T-helper 2 cell treated with Interferon-gamma antibody and Interleukin-4, amounts not matched to agents 5 μg/mL and 100 μg/mL, for 36 hours (primary cell): Measurements from ENCODE around the gene SLC35F1.
"Not testable (repeated sequence)": the region's sequence is repeated elsewhere in the genome, so short reads cannot be mapped to it uniquely, and the experiment has no call there.

Experiments
- DNase-seq: peaks from one replicate; pipeline ENCODE4 v3.0.0; 2021; ENCODE audit warnings: low spot score
- H3K27ac Mint-ChIP-seq: one replicate; pipeline ENCODE4 v1.8.0; 2021; ENCODE audit warnings: mild to moderate bottlenecking, mixed read lengths
- H3K27me3 Mint-ChIP-seq: one replicate; pipeline ENCODE4 v1.8.0; 2021; ENCODE audit warnings: low read depth, mixed read lengths
- H3K36me3 Mint-ChIP-seq: one replicate; pipeline ENCODE4 v1.8.0; 2021; ENCODE audit warnings: low read depth, mixed read lengths
- H3K4me1 Mint-ChIP-seq: one replicate; pipeline ENCODE4 v1.8.0; 2021; ENCODE audit warnings: low read depth, mixed read lengths
- H3K4me3 Mint-ChIP-seq: one replicate; pipeline ENCODE4 v1.8.0; 2022; ENCODE audit warnings: mild to moderate bottlenecking, moderate library complexity, mixed read lengths
- H3K9me3 Mint-ChIP-seq: one replicate; pipeline ENCODE4 v1.8.0; 2021; ENCODE audit warnings: mixed read lengths

The SLC35F1 gene

GRCh38 chr6:117938311-117938995 lies 31.4 kb downstream of the SLC35F1 start:
- H3K9me3 Mint-ChIP-seq = no peaks in the 10 kb centered on the region
- no peaks in the 10 kb centered on the region for H3K4me1 Mint-ChIP-seq
- H3K27ac Mint-ChIP-seq = no peak overlapping the region
- no peaks in the 10 kb centered on the region for H3K27me3 Mint-ChIP-seq
- no peak for DNase-seq
- no peaks in the 10 kb centered on the region for H3K36me3 Mint-ChIP-seq
- no peak overlapping the region for H3K4me3 Mint-ChIP-seq

- Mint-ChIP-seq H3K36me3 (no peaks in the 10 kb centered on the region), H3K27me3 (no peaks in the 10 kb centered on the region), H3K4me3 (no peak overlapping the region), H3K4me1 (no peaks in the 10 kb centered on the region), H3K9me3 (no peaks in the 10 kb centered on the region), H3K27ac (no peak overlapping the region)
- no peak for DNase-seq
These were observed 40.2 kb downstream of the SLC35F1 start for GRCh38 chr6:117947234-117947633.

- Mint-ChIP-seq H3K27me3 (no peaks in the 10 kb centered on the region), H3K4me1 (no peaks in the 10 kb centered on the region)
- no peak for DNase-seq
These were observed 44.7 kb downstream of the SLC35F1 start for GRCh38 chr6:117951783-117952182.

GRCh38 chr6:117955684-117956256 lies 48.7 kb downstream of the SLC35F1 start:
- no peaks in the 10 kb centered on the region for H3K36me3 Mint-ChIP-seq

More at GRCh38 chr6:117951783-117952182, 44.7 kb downstream of the SLC35F1 start:
- no peaks in the 10 kb centered on the region for H3K36me3 Mint-ChIP-seq
- no peaks in the 10 kb centered on the region for H3K9me3 Mint-ChIP-seq
- H3K27ac Mint-ChIP-seq = no peak overlapping the region
- H3K4me3 Mint-ChIP-seq = no peak overlapping the region

GRCh38 chr6:117956386-117956785 lies 49.3 kb downstream of the SLC35F1 start:
- DNase-seq = no peak
- Mint-ChIP-seq H3K36me3 (no peaks in the 10 kb centered on the region), H3K27me3 (peaks cover 1% of the 10 kb centered on the region), H3K4me1 (no peaks in the 10 kb centered on the region), H3K4me3 (no peak overlapping the region), H3K27ac (no peak overlapping the region), H3K9me3 (no peaks in the 10 kb centered on the region)

More at GRCh38 chr6:117955684-117956256, 48.7 kb downstream of the SLC35F1 start:
- H3K27ac Mint-ChIP-seq = no peak overlapping the region
- no peaks in the 10 kb centered on the region for H3K27me3 Mint-ChIP-seq
- H3K4me1 Mint-ChIP-seq = no peaks in the 10 kb centered on the region
- H3K9me3 Mint-ChIP-seq = no peaks in the 10 kb centered on the region
- DNase-seq = no peak
- H3K4me3 Mint-ChIP-seq = no peak overlapping the region

GRCh38 chr6:117958536-117958935 lies 51.5 kb downstream of the SLC35F1 start:
- H3K9me3 Mint-ChIP-seq = no peaks in the 10 kb centered on the region
- no peaks in the 10 kb centered on the region for H3K36me3 Mint-ChIP-seq
- no peak for DNase-seq
- H3K27ac Mint-ChIP-seq = no peak overlapping the region
- no peaks in the 10 kb centered on the region for H3K4me1 Mint-ChIP-seq
- peaks cover 1% of the 10 kb centered on the region for H3K27me3 Mint-ChIP-seq
- no peak overlapping the region for H3K4me3 Mint-ChIP-seq

- H3K27ac Mint-ChIP-seq = no peak overlapping the region
These were observed 53.8 kb downstream of the SLC35F1 start for GRCh38 chr6:117960877-117961276.

GRCh38 chr6:117961301-117961700 lies 54.2 kb downstream of the SLC35F1 start:
- Mint-ChIP-seq H3K36me3 (no peaks in the 10 kb centered on the region), H3K4me3 (no peak overlapping the region), H3K4me1 (no peaks in the 10 kb centered on the region), H3K9me3 (peaks cover 5% of the 10 kb centered on the region), H3K27ac (no peak overlapping the region), H3K27me3 (peaks cover 1% of the 10 kb centered on the region)
- no peak for DNase-seq

More at GRCh38 chr6:117960877-117961276, 53.8 kb downstream of the SLC35F1 start:
- H3K36me3 Mint-ChIP-seq = no peaks in the 10 kb centered on the region
- peaks cover 5% of the 10 kb centered on the region for H3K9me3 Mint-ChIP-seq
- no peaks in the 10 kb centered on the region for H3K4me1 Mint-ChIP-seq
- no peak for DNase-seq
- H3K27me3 Mint-ChIP-seq = peaks cover 1% of the 10 kb centered on the region
- no peak overlapping the region for H3K4me3 Mint-ChIP-seq

GRCh38 chr6:117965763-117966162 lies 58.7 kb downstream of the SLC35F1 start:
- not testable (repeated sequence) for H3K4me1 Mint-ChIP-seq, DNase-seq, H3K27ac Mint-ChIP-seq, H3K9me3 Mint-ChIP-seq, H3K27me3 Mint-ChIP-seq, H3K4me3 Mint-ChIP-seq, H3K36me3 Mint-ChIP-seq

- no peak for DNase-seq
- no peaks in the 10 kb centered on the region for H3K36me3 Mint-ChIP-seq
- H3K9me3 Mint-ChIP-seq = no peaks in the 10 kb centered on the region
- H3K27me3 Mint-ChIP-seq = no peaks in the 10 kb centered on the region
- H3K27ac Mint-ChIP-seq = no peak overlapping the region
- no peak overlapping the region for H3K4me3 Mint-ChIP-seq
- no peaks in the 10 kb centered on the region for H3K4me1 Mint-ChIP-seq
These were observed 64.6 kb downstream of the SLC35F1 start for GRCh38 chr6:117971637-117972036.

- Mint-ChIP-seq H3K27me3 (peaks cover 4% of the 10 kb centered on the region), H3K36me3 (no peaks in the 10 kb centered on the region)
These were observed 68.0 kb downstream of the SLC35F1 start for GRCh38 chr6:117974914-117975627.

GRCh38 chr6:117976030-117976651 lies 69.1 kb downstream of the SLC35F1 start:
- no peak for DNase-seq
- no peak overlapping the region for H3K4me3 Mint-ChIP-seq
- H3K36me3 Mint-ChIP-seq = no peaks in the 10 kb centered on the region
- no peaks in the 10 kb centered on the region for H3K4me1 Mint-ChIP-seq
- no peak overlapping the region for H3K27ac Mint-ChIP-seq
- peaks cover 4% of the 10 kb centered on the region for H3K27me3 Mint-ChIP-seq
- no peaks in the 10 kb centered on the region for H3K9me3 Mint-ChIP-seq

More at GRCh38 chr6:117974914-117975627, 68.0 kb downstream of the SLC35F1 start:
- H3K4me3 Mint-ChIP-seq = no peak overlapping the region
- H3K4me1 Mint-ChIP-seq = no peaks in the 10 kb centered on the region
- H3K9me3 Mint-ChIP-seq = no peaks in the 10 kb centered on the region
- no peak overlapping the region for H3K27ac Mint-ChIP-seq
- no peak for DNase-seq

GRCh38 chr6:117985916-117986315 lies 78.9 kb downstream of the SLC35F1 start:
- H3K36me3 Mint-ChIP-seq = no peaks in the 10 kb centered on the region
- H3K27me3 Mint-ChIP-seq = no peaks in the 10 kb centered on the region

GRCh38 chr6:117986396-117986795 lies 79.3 kb downstream of the SLC35F1 start:
- no peak overlapping the region for H3K27ac Mint-ChIP-seq
- no peaks in the 10 kb centered on the region for H3K36me3 Mint-ChIP-seq
- no peaks in the 10 kb centered on the region for H3K27me3 Mint-ChIP-seq
- no peak for DNase-seq
- no peaks in the 10 kb centered on the region for H3K4me1 Mint-ChIP-seq
- no peak overlapping the region for H3K4me3 Mint-ChIP-seq
- H3K9me3 Mint-ChIP-seq = no peaks in the 10 kb centered on the region

More at GRCh38 chr6:117985916-117986315, 78.9 kb downstream of the SLC35F1 start:
- Mint-ChIP-seq H3K9me3 (no peaks in the 10 kb centered on the region), H3K4me1 (no peaks in the 10 kb centered on the region), H3K27ac (no peak overlapping the region), H3K4me3 (no peak overlapping the region)
- DNase-seq = no peak
